ENCODE results near the gene SHLD1. TPM values are rescaled to one million over a fixed set of nuclear protein-coding genes. Genes with fewer than 3 reads are reported as not detected.

SHLD1 gene
- polyA plus RNA-seq, 1 donor from 2014 or later = 15.3 TPM

- H3F3A ChIP-seq (ENCODE audit: insufficient read depth, low read length, poor library complexity, severe bottlenecking) = no peaks in the 10 kb centered on the region
- no peaks in the 10 kb centered on the region for H3K36me3 ChIP-seq (ENCODE audit: insufficient read depth, low read length)
- H3K9me2 ChIP-seq (ENCODE audit: insufficient read depth, low read length) = no peaks in the 10 kb centered on the region
- no peaks in the 10 kb centered on the region for H4K20me1 ChIP-seq (ENCODE audit: insufficient read depth)
- no peaks in the 10 kb centered on the region for H3K27me3 ChIP-seq (ENCODE audit: insufficient read depth, low read depth, low read length)
- no peak overlapping the region for H3K4me2 ChIP-seq (ENCODE audit: low read length)
- TF ChIP-seq SMC3 (conservative IDR thresholded peaks at IDR 0.05; ENCODE audit: poor library complexity) (no peak), TAF1 (IDR thresholded peaks at IDR 0.05; ENCODE audit: low read depth) (no peak), EP300 (conservative IDR thresholded peaks at IDR 0.05; ENCODE audit: poor library complexity, severe bottlenecking) (no peak), POLR2AphosphoS5 (IDR thresholded peaks at IDR 0.05) (no peak), REST (IDR thresholded peaks at IDR 0.05; ENCODE audit: borderline replicate concordance) (no peak), RAD21 (conservative IDR thresholded peaks at IDR 0.05) (no peak), EZH2 (IDR thresholded peaks at IDR 0.05; ENCODE audit: borderline replicate concordance, insufficient read depth, low read length, poor library complexity, severe bottlenecking) (no peak), MXI1 (conservative IDR thresholded peaks at IDR 0.05; ENCODE audit: poor library complexity, severe bottlenecking) (no peak), CTCF (IDR thresholded peaks at IDR 0.05; ENCODE audit: poor library complexity, severe bottlenecking) (no peak)
- no peak overlapping the region for H3K4me3 ChIP-seq (ENCODE audit: low read length)
- H2AFZ ChIP-seq (ENCODE audit: low read depth, low read length) = no peak overlapping the region
- H3K9me3 ChIP-seq (ENCODE audit: low read length) = no peaks in the 10 kb centered on the region
- no peak overlapping the region for H3K9ac ChIP-seq (ENCODE audit: low read length)
- H3K27ac ChIP-seq (ENCODE audit: low read length) = no peak overlapping the region
- no peaks in the 10 kb centered on the region for H3K79me2 ChIP-seq (replicated peaks; ENCODE audit: insufficient read depth, low read length)
These were observed 68.1 kb downstream of the SHLD1 start for GRCh38 chr20:5818346-5818681.

GRCh38 chr20:5820738-5821137 lies 70.5 kb downstream of the SHLD1 start:
- H3K27ac ChIP-seq (ENCODE audit: low read length) = no peak overlapping the region
- H3K4me2 ChIP-seq (ENCODE audit: low read length) = no peak overlapping the region
- H3K9me3 ChIP-seq (ENCODE audit: low read length) = no peaks in the 10 kb centered on the region
- H3F3A ChIP-seq (ENCODE audit: insufficient read depth, low read length, poor library complexity, severe bottlenecking) = no peaks in the 10 kb centered on the region
- H3K79me2 ChIP-seq (replicated peaks; ENCODE audit: insufficient read depth, low read length) = no peaks in the 10 kb centered on the region
- no peaks in the 10 kb centered on the region for H3K9me2 ChIP-seq (ENCODE audit: insufficient read depth, low read length)
- no peak overlapping the region for H3K9ac ChIP-seq (ENCODE audit: low read length)
- H3K27me3 ChIP-seq (ENCODE audit: insufficient read depth, low read depth, low read length) = no peaks in the 10 kb centered on the region
- TF ChIP-seq EP300 (conservative IDR thresholded peaks at IDR 0.05; ENCODE audit: poor library complexity, severe bottlenecking) (no peak), REST (IDR thresholded peaks at IDR 0.05; ENCODE audit: borderline replicate concordance) (no peak), SMC3 (conservative IDR thresholded peaks at IDR 0.05; ENCODE audit: poor library complexity) (no peak), POLR2AphosphoS5 (IDR thresholded peaks at IDR 0.05) (no peak), EZH2 (IDR thresholded peaks at IDR 0.05; ENCODE audit: borderline replicate concordance, insufficient read depth, low read length, poor library complexity, severe bottlenecking) (no peak), MXI1 (conservative IDR thresholded peaks at IDR 0.05; ENCODE audit: poor library complexity, severe bottlenecking) (no peak), RAD21 (conservative IDR thresholded peaks at IDR 0.05) (no peak), TAF1 (IDR thresholded peaks at IDR 0.05; ENCODE audit: low read depth) (no peak), CTCF (IDR thresholded peaks at IDR 0.05; ENCODE audit: poor library complexity, severe bottlenecking) (no peak)
- H3K36me3 ChIP-seq (ENCODE audit: insufficient read depth, low read length) = no peaks in the 10 kb centered on the region
- H3K4me3 ChIP-seq (ENCODE audit: low read length) = no peak overlapping the region
- H4K20me1 ChIP-seq (ENCODE audit: insufficient read depth) = no peaks in the 10 kb centered on the region
- no peak overlapping the region for H2AFZ ChIP-seq (ENCODE audit: low read depth, low read length)
